ENCODE measurements around the gene MSI2. TPM values are rescaled to one million over a fixed set of nuclear protein-coding genes. Genes with fewer than 3 reads are reported as not detected.

MSI2 gene
- polyA plus RNA-seq, 3 donors from 2014 or later, result 0.88 to 3.6 (median 2.4) TPM

GRCh38 chr17:57501016-57501415, 244.7 kb downstream of the MSI2 start:
- peaks cover 0 to 4% (median 0%) of the 10 kb centered on the region in 3 donors for H3K36me3 Mint-ChIP-seq
- H3K9me3 Mint-ChIP-seq, result no peaks in the 10 kb centered on the region
- DNase-seq, result no peak
- H3K4me3 Mint-ChIP-seq, result no peak overlapping the region
- peaks cover 12 to 23% of the 10 kb centered on the region in 2 donors for H3K4me1 Mint-ChIP-seq
- no peak overlapping the region for H3K27ac Mint-ChIP-seq
- H3K27me3 Mint-ChIP-seq (ENCODE audit: low read depth in 3 of 3), result peaks cover 0 to 9% (median 3%) of the 10 kb centered on the region in 3 donors

- DNase-seq, result no peak
- H3K4me1 Mint-ChIP-seq, result peaks cover 12 to 23% of the 10 kb centered on the region in 2 donors
- peaks cover 0 to 4% (median 0%) of the 10 kb centered on the region in 3 donors for H3K36me3 Mint-ChIP-seq
- H3K9me3 Mint-ChIP-seq, result no peaks in the 10 kb centered on the region
- peaks cover 0 to 7% (median 3%) of the 10 kb centered on the region in 3 donors for H3K27me3 Mint-ChIP-seq (ENCODE audit: low read depth in 3 of 3)
- no peak overlapping the region for H3K27ac Mint-ChIP-seq
- H3K4me3 Mint-ChIP-seq, result no peak overlapping the region
These were observed 245.7 kb downstream of the MSI2 start for GRCh38 chr17:57502022-57502421.

GRCh38 chr17:57502811-57503241, 246.5 kb downstream of the MSI2 start:
- H3K36me3 Mint-ChIP-seq, result peaks cover 0 to 4% (median 0%) of the 10 kb centered on the region in 3 donors
- peaks cover 12 to 23% of the 10 kb centered on the region in 2 donors for H3K4me1 Mint-ChIP-seq
- no peak for DNase-seq
- H3K4me3 Mint-ChIP-seq, result no peak overlapping the region
- H3K27ac Mint-ChIP-seq, result no peak overlapping the region
- no peaks in the 10 kb centered on the region for H3K9me3 Mint-ChIP-seq
- peaks cover 0 to 7% (median 3%) of the 10 kb centered on the region in 3 donors for H3K27me3 Mint-ChIP-seq (ENCODE audit: low read depth in 3 of 3)

GRCh38 chr17:57504208-57504607, 247.9 kb downstream of the MSI2 start:
- DNase-seq, result no peak
- Mint-ChIP-seq H3K4me3 (no peak overlapping the region), H3K36me3 (peaks cover 0 to 4% (median 0%) of the 10 kb centered on the region in 3 donors), H3K27ac (no peak overlapping the region), H3K9me3 (no peaks in the 10 kb centered on the region), H3K4me1 (peaks cover 11 to 29% of the 10 kb centered on the region in 2 donors), H3K27me3 (ENCODE audit: low read depth in 3 of 3) (peaks cover 0 to 7% (median 3%) of the 10 kb centered on the region in 3 donors)

- no peak for DNase-seq
- Mint-ChIP-seq H3K9me3 (no peaks in the 10 kb centered on the region), H3K4me1 (peaks cover 2 to 11% of the 10 kb centered on the region in 2 donors), H3K36me3 (no peaks in the 10 kb centered on the region), H3K27me3 (ENCODE audit: low read depth in 3 of 3) (peaks cover 0 to 5% (median 3%) of the 10 kb centered on the region in 3 donors), H3K27ac (no peak overlapping the region), H3K4me3 (no peak overlapping the region)
These were observed 249.8 kb downstream of the MSI2 start for GRCh38 chr17:57505841-57506773.

GRCh38 chr17:57506774-57507127, 250.4 kb downstream of the MSI2 start:
- Mint-ChIP-seq H3K9me3 (no peaks in the 10 kb centered on the region), H3K27me3 (ENCODE audit: low read depth in 3 of 3) (peaks cover 0 to 3% (median 2%) of the 10 kb centered on the region in 3 donors), H3K4me3 (no peak overlapping the region), H3K36me3 (no peaks in the 10 kb centered on the region), H3K4me1 (peaks cover 2 to 6% of the 10 kb centered on the region in 2 donors), H3K27ac (no peak overlapping the region)
- DNase-seq, result no peak

GRCh38 chr17:57507828-57508227, 251.5 kb downstream of the MSI2 start:
- Mint-ChIP-seq H3K36me3 (no peaks in the 10 kb centered on the region), H3K27me3 (ENCODE audit: low read depth in 3 of 3) (peaks cover 2 to 3% (median 2%) of the 10 kb centered on the region in 3 donors), H3K27ac (no peak overlapping the region), H3K4me3 (no peak overlapping the region), H3K4me1 (peaks cover 2 to 6% of the 10 kb centered on the region in 2 donors), H3K9me3 (no peaks in the 10 kb centered on the region)
- no peak for DNase-seq

- DNase-seq, result no peak
- H3K4me3 Mint-ChIP-seq, result no peak overlapping the region
- H3K27ac Mint-ChIP-seq, result no peak overlapping the region
- H3K36me3 Mint-ChIP-seq, result no peaks in the 10 kb centered on the region
- H3K27me3 Mint-ChIP-seq (ENCODE audit: low read depth in 3 of 3), result peaks cover 0 to 3% (median 2%) of the 10 kb centered on the region in 3 donors
- H3K9me3 Mint-ChIP-seq, result no peaks in the 10 kb centered on the region
- H3K4me1 Mint-ChIP-seq, result peaks cover 2 to 6% of the 10 kb centered on the region in 2 donors
These were observed 252.3 kb downstream of the MSI2 start for GRCh38 chr17:57508671-57509070.

GRCh38 chr17:57511475-57512123, 255.3 kb downstream of the MSI2 start:
- no peak overlapping the region for H3K27ac Mint-ChIP-seq

GRCh38 chr17:57512258-57512657, 255.9 kb downstream of the MSI2 start:
- no peak overlapping the region for H3K4me3 Mint-ChIP-seq
- H3K4me1 Mint-ChIP-seq, result peaks cover 1 to 6% of the 10 kb centered on the region in 2 donors
- peaks cover 0 to 3% (median 2%) of the 10 kb centered on the region in 3 donors for H3K27me3 Mint-ChIP-seq (ENCODE audit: low read depth in 3 of 3)
- no peaks in the 10 kb centered on the region for H3K9me3 Mint-ChIP-seq
- no peaks in the 10 kb centered on the region for H3K36me3 Mint-ChIP-seq
- H3K27ac Mint-ChIP-seq, result no peak overlapping the region
- DNase-seq, result no peak

More at GRCh38 chr17:57511475-57512123, 255.3 kb downstream of the MSI2 start:
- H3K4me3 Mint-ChIP-seq, result no peak overlapping the region
- DNase-seq, result no peak
- peaks cover 1 to 6% of the 10 kb centered on the region in 2 donors for H3K4me1 Mint-ChIP-seq
- H3K36me3 Mint-ChIP-seq, result no peaks in the 10 kb centered on the region
- H3K27me3 Mint-ChIP-seq (ENCODE audit: low read depth in 3 of 3), result peaks cover 0 to 2% (median 0%) of the 10 kb centered on the region in 3 donors
- H3K9me3 Mint-ChIP-seq, result no peaks in the 10 kb centered on the region

- DNase-seq, result no peak
- Mint-ChIP-seq H3K4me3 (no peak overlapping the region), H3K9me3 (no peaks in the 10 kb centered on the region), H3K27ac (no peak overlapping the region), H3K27me3 (ENCODE audit: low read depth in 3 of 3) (peaks cover 0 to 6% (median 2%) of the 10 kb centered on the region in 3 donors), H3K4me1 (peaks cover 1 to 6% of the 10 kb centered on the region in 2 donors), H3K36me3 (no peaks in the 10 kb centered on the region)
These were observed 256.4 kb downstream of the MSI2 start for GRCh38 chr17:57512691-57513090.

GRCh38 chr17:57513569-57513968, 257.2 kb downstream of the MSI2 start:
- Mint-ChIP-seq H3K36me3 (no peaks in the 10 kb centered on the region), H3K27me3 (ENCODE audit: low read depth in 3 of 3) (peaks cover 0 to 6% (median 2%) of the 10 kb centered on the region in 3 donors), H3K9me3 (no peaks in the 10 kb centered on the region), H3K27ac (no peak overlapping the region), H3K4me1 (peaks cover 1 to 6% of the 10 kb centered on the region in 2 donors), H3K4me3 (no peak overlapping the region)
- DNase-seq, result no peak

- Mint-ChIP-seq H3K9me3 (no peaks in the 10 kb centered on the region), H3K27me3 (ENCODE audit: low read depth in 3 of 3) (peaks cover 0 to 6% (median 4%) of the 10 kb centered on the region in 3 donors), H3K27ac (no peak overlapping the region), H3K4me1 (peaks cover 0 to 1% of the 10 kb centered on the region in 2 donors), H3K36me3 (no peaks in the 10 kb centered on the region), H3K4me3 (no peak overlapping the region)
- DNase-seq, result no peak
These were observed 258.3 kb downstream of the MSI2 start for GRCh38 chr17:57514614-57515013.

- Mint-ChIP-seq H3K4me3 (no peak overlapping the region), H3K36me3 (no peaks in the 10 kb centered on the region), H3K27ac (peak overlapping the region in 1 of 6 donors; percentile 42), H3K4me1 (peaks cover 0 to 1% of the 10 kb centered on the region in 2 donors), H3K27me3 (ENCODE audit: low read depth in 3 of 3) (peaks cover 0 to 6% (median 4%) of the 10 kb centered on the region in 3 donors), H3K9me3 (no peaks in the 10 kb centered on the region)
- DNase-seq, result no peak
These were observed 259.4 kb downstream of the MSI2 start for GRCh38 chr17:57515662-57516211.

All from immature natural killer cell (primary cell).